Liver (tissue), 9 donors: ENCODE data around the gene ISCU. TPM values are rescaled to one million over a fixed set of nuclear protein-coding genes. Genes with fewer than 3 reads are reported as not detected.

Source experiments
- DNase-seq: peaks from one replicate; pipeline ENCODE4 v3.0.0-alpha.2; 2017; ENCODE audit warnings: low spot score
- H3K27ac ChIP-seq, 2 donors: one replicate each; pipeline ENCODE4 v1.7.0; 2013; ENCODE audit warnings: inconsistent platforms in 2 of 2, low read length in 2 of 2, control low read depth in 1 of 2, low read depth in 1 of 2, mild to moderate bottlenecking in 1 of 2
- H3K27me3 ChIP-seq, 4 donors: one replicate each; pipeline versions ENCODE4 v1.6.1 to v1.7.0; 2013; ENCODE audit warnings: low read length in 3 of 4, inconsistent platforms in 1 of 4, mild to moderate bottlenecking in 1 of 4, moderate library complexity in 1 of 4; ENCODE audit not compliant: control insufficient read depth in 4 of 4, insufficient read depth in 4 of 4
- H3K36me3 ChIP-seq, 4 donors: one replicate each; pipeline versions ENCODE4 v1.6.1 to v1.7.0; 2013; ENCODE audit warnings: low read length in 3 of 4, mild to moderate bottlenecking in 3 of 4, low read depth in 1 of 4, moderate library complexity in 1 of 4; ENCODE audit not compliant: control insufficient read depth in 4 of 4, insufficient read depth in 3 of 4
- H3K4me1 ChIP-seq, 4 donors: one replicate each; pipeline versions ENCODE4 v1.6.1 to v1.7.0; 2013; ENCODE audit warnings: low read length in 3 of 4, mild to moderate bottlenecking in 3 of 4, moderate library complexity in 1 of 4; ENCODE audit not compliant: control insufficient read depth in 4 of 4, insufficient read depth in 4 of 4
- H3K4me3 ChIP-seq, 3 donors: one replicate each; pipeline versions ENCODE4 v1.6.1 to v1.7.0; 2013; ENCODE audit warnings: low read length in 3 of 3, control low read depth in 1 of 3, low read depth in 1 of 3, mild to moderate bottlenecking in 1 of 3
- H3K9ac ChIP-seq, 2 donors: one replicate each; pipeline ENCODE4 v1.7.0; 2013; ENCODE audit warnings: low read length in 2 of 2, mild to moderate bottlenecking in 2 of 2, moderate library complexity in 2 of 2, control low read depth in 1 of 2, low read depth in 1 of 2
- H3K9me3 ChIP-seq, 4 donors: one replicate each; pipeline versions ENCODE4 v1.6.1 to v1.7.0; 2013; ENCODE audit warnings: low read length in 3 of 4; ENCODE audit not compliant: control insufficient read depth in 4 of 4
- FOXA1 ChIP-seq: IDR thresholded peaks from 2 replicates; pipeline ENCODE4 v1.6.1; 2016; ENCODE audit warnings: antibody characterized with exemption
- FOXA2 ChIP-seq: IDR thresholded peaks from 2 replicates; pipeline ENCODE4 v1.6.1; 2016; ENCODE audit warnings: antibody characterized with exemption
- GABPA ChIP-seq, 2 donors: IDR thresholded peaks in 1 of 2; conservative IDR thresholded peaks in 1 of 2; 2 replicates each; pipeline ENCODE4 v1.6.1; 2016; ENCODE audit warnings: antibody characterized with exemption in 2 of 2, mild to moderate bottlenecking in 1 of 2, moderate library complexity in 1 of 2
- RAD21 ChIP-seq, 2 donors: IDR thresholded peaks; 2 replicates each; pipeline ENCODE4 v1.6.1; 2016; ENCODE audit warnings: antibody characterized with exemption in 2 of 2, mild to moderate bottlenecking in 2 of 2
- RXRA ChIP-seq, 2 donors: IDR thresholded peaks; 2 replicates each; pipeline ENCODE4 v1.6.1; 2017 to 2018; ENCODE audit warnings: antibody characterized with exemption in 2 of 2, mild to moderate bottlenecking in 1 of 2
- YY1 ChIP-seq: IDR thresholded peaks from 2 replicates; pipeline ENCODE4 v1.6.1; 2016; ENCODE audit warnings: antibody characterized with exemption, mild to moderate bottlenecking
- WGBS: extraction: QIAGEN DNeasy Blood & Tissue Kit; methylation state at CpG from one replicate; pipeline ENCODE4 v1.1.7; 2013; 5-methylcytosine and 5-hydroxymethylcytosine counted together
- polyA plus RNA-seq, 2 donors: library from polyadenylated mRNA; stranded (reverse) in 1 of 2; unstranded in 1 of 2; fragments of 200-250 nt in 1 of 2; fragments of >200 nt in 1 of 2; fragmentation: Nextera tagmentation in 1 of 2; extraction: Ambion mirVana in 1 of 2; gene quantifications; one replicate each; pipeline versions ENCODE4 v1.2.1 to v1.2.3, GENCODE V29; 2013 to 2015
- total RNA-seq, 2 donors: library from RNA; depleted of rRNA; stranded (reverse); fragments of >200 nt; gene quantifications; one replicate each; pipeline ENCODE4 v1.2.3, GENCODE V29; 2014
- TF ChIP-seq, protein P1 (sequence below): IDR thresholded peaks from 2 replicates; pipeline ENCODE4 v1.6.1; 2016; ENCODE audit warnings: antibody characterized with exemption
- TF ChIP-seq, protein P2 (sequence below): fragments of 150-350 bp; IDR thresholded peaks from 2 replicates; pipeline ENCODE4 v1.5.1; 2017; ENCODE audit warnings: improper control_type of control experiment, low read depth, low read length; ENCODE audit not compliant: missing input control
- TF ChIP-seq, protein P3 (sequence below): IDR thresholded peaks from 2 replicates; pipeline ENCODE4 v1.6.1; 2016; ENCODE audit warnings: antibody characterized with exemption, mild to moderate bottlenecking
- donor health status: healthy.
- donor health status: healthy.
- donor health status: healthy.
- donor health status: healthy.
- donor health status: healthy.

The ISCU gene
- total and polyA plus RNA-seq, 4 donors = 42.3 to 85.9 (median 63.8) TPM

DNA sequence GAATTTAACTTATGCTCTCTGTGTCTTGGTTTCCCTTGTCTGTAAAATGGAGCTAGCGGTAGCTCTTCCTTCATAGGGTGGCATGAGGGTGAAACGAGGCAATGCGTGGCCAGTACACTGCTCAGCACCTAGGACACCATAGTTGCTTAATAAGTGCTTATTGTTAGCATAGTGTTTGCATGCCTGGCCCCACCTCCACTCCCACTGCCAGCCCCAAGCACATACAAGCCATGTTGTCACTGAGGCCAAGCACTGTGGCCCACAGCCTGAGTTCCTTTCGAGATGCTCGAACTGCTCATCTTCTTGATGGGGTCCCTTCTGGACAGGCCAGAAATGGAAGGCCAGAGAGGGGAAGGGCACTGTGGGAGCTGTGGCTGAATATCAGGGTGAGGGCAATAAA is 46.5 kb upstream of the ISCU start:
- DNase-seq = no peak

DNA sequence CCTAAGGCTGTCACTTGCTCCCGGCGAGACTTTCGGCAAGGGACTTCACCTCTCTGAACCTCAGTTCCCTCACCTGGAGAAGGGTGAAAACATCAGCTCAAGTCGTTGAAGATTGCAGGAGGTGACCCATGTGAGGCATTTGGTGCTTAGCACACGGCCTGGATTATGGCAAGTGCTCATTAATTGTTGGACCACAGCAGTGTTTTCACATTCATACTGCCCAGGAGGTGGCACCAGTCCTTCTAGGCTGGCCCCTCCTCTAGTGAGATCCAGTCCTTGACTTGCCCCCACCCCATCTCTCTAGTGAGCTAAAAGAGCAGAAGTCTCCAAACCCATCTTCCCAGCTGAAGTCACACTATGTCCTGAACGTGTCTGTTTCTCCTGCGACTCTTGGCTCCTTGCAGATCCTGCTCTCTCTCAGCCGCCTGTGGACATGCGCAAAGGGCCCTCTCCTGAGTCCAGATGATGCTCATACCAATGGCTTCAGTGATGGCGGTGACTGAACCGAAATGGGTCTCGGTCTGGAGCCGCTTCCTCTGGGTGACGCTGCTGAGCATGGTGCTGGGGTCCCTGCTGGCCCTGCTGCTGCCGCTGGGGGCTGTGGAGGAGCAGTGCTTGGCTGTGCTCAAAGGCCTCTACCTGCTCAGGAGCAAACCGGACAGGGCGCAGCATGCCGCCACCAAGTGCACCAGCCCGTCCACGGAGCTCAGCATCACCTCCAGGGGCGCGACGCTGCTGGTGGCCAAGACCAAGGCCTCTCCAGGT is 45.7 kb upstream of the ISCU start:
- H3K4me1 ChIP-seq = peaks cover 7 to 17% (median 10%) of the 10 kb centered on the region in 4 donors
- no peak overlapping the region for H3K27ac ChIP-seq
- H3K27me3 ChIP-seq = no peaks in the 10 kb centered on the region
- no peak overlapping the region for H3K9ac ChIP-seq
- H3K4me3 ChIP-seq = no peak overlapping the region
- no peak for DNase-seq
- H3K36me3 ChIP-seq = peaks cover 12 to 38% (median 32%) of the 10 kb centered on the region in 4 donors
- TF ChIP-seq GABPA (IDR thresholded peaks at IDR 0.05 in 1 of 2, conservative IDR thresholded peaks at IDR 0.05 in 1 of 2) (no peak), RXRA (IDR thresholded peaks at IDR 0.05) (no peak), FOXA2 (no peak)
- TF ChIP-seq, protein P1, sequence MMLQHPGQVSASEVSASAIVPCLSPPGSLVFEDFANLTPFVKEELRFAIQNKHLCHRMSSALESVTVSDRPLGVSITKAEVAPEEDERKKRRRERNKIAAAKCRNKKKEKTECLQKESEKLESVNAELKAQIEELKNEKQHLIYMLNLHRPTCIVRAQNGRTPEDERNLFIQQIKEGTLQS = no peak
- 93% methylated on average over 23 of the region's 23 CpGs for WGBS
- H3K9me3 ChIP-seq = no peaks in the 10 kb centered on the region

More for the DNA sequence above, 46.5 kb upstream of the ISCU start:
- WGBS = 50% methylated on average over 5 of the region's 5 CpGs
- Histone ChIP-seq H3K4me3 (peak overlapping the region; percentile 77 to 92 (median 86)), H3K9ac (peak overlapping the region in 1 of 2 donors; percentile 53), H3K9me3 (no peaks in the 10 kb centered on the region), H3K27me3 (no peaks in the 10 kb centered on the region), H3K4me1 (peaks cover 7 to 19% (median 10%) of the 10 kb centered on the region in 4 donors), H3K36me3 (peaks cover 12 to 31% (median 25%) of the 10 kb centered on the region in 4 donors), H3K27ac (no peak overlapping the region)
- TF ChIP-seq, protein P2, sequence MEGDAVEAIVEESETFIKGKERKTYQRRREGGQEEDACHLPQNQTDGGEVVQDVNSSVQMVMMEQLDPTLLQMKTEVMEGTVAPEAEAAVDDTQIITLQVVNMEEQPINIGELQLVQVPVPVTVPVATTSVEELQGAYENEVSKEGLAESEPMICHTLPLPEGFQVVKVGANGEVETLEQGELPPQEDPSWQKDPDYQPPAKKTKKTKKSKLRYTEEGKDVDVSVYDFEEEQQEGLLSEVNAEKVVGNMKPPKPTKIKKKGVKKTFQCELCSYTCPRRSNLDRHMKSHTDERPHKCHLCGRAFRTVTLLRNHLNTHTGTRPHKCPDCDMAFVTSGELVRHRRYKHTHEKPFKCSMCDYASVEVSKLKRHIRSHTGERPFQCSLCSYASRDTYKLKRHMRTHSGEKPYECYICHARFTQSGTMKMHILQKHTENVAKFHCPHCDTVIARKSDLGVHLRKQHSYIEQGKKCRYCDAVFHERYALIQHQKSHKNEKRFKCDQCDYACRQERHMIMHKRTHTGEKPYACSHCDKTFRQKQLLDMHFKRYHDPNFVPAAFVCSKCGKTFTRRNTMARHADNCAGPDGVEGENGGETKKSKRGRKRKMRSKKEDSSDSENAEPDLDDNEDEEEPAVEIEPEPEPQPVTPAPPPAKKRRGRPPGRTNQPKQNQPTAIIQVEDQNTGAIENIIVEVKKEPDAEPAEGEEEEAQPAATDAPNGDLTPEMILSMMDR = no peak
- TF ChIP-seq FOXA1 = no peak
- TF ChIP-seq YY1 = peak; percentile 53
- TF ChIP-seq, protein P3, sequence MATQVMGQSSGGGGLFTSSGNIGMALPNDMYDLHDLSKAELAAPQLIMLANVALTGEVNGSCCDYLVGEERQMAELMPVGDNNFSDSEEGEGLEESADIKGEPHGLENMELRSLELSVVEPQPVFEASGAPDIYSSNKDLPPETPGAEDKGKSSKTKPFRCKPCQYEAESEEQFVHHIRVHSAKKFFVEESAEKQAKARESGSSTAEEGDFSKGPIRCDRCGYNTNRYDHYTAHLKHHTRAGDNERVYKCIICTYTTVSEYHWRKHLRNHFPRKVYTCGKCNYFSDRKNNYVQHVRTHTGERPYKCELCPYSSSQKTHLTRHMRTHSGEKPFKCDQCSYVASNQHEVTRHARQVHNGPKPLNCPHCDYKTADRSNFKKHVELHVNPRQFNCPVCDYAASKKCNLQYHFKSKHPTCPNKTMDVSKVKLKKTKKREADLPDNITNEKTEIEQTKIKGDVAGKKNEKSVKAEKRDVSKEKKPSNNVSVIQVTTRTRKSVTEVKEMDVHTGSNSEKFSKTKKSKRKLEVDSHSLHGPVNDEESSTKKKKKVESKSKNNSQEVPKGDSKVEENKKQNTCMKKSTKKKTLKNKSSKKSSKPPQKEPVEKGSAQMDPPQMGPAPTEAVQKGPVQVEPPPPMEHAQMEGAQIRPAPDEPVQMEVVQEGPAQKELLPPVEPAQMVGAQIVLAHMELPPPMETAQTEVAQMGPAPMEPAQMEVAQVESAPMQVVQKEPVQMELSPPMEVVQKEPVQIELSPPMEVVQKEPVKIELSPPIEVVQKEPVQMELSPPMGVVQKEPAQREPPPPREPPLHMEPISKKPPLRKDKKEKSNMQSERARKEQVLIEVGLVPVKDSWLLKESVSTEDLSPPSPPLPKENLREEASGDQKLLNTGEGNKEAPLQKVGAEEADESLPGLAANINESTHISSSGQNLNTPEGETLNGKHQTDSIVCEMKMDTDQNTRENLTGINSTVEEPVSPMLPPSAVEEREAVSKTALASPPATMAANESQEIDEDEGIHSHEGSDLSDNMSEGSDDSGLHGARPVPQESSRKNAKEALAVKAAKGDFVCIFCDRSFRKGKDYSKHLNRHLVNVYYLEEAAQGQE = peak; percentile 22
- no peak for TF ChIP-seq RAD21 (IDR thresholded peaks at IDR 0.05)
